Heart right ventricle (tissue), 16 donors: ENCODE measurements around the gene CHD6. TPM values are rescaled to one million over a fixed set of nuclear protein-coding genes. Genes with fewer than 3 reads are reported as not detected.

Experiments
- ATAC-seq, 8 donors: fragments of 200-7000 bp; cut with Tn5 transposase; one replicate each; pipeline ENCODE4 v1.9.1; 2020; ENCODE audit warnings: mild to moderate bottlenecking in 8 of 8, moderate library complexity in 8 of 8, moderate number of reproducible peaks in 1 of 8
- DNase-seq, 2 donors: peaks; one replicate each; pipeline ENCODE4 v3.0.0-alpha.2; 2020
- H3K27ac ChIP-seq, 10 donors: fragments of 200-600 bp; sonication (generic) in 2 of 10; one replicate each; pipeline versions ENCODE4 v1.5.0 to v1.8.0; 2020 to 2022; ENCODE audit warnings: mild to moderate bottlenecking in 3 of 10
- H3K27me3 ChIP-seq, 7 donors: fragments of 200-600 bp; one replicate each; pipeline ENCODE4 v1.8.0; 2021 to 2022; ENCODE audit warnings: mild to moderate bottlenecking in 2 of 7
- H3K36me3 ChIP-seq, 9 donors: fragments of 200-600 bp; sonication (generic) in 1 of 9; one replicate each; pipeline versions ENCODE4 v1.5.0 to v1.8.0; 2020 to 2022; ENCODE audit warnings: mild to moderate bottlenecking in 2 of 9
- H3K4me1 ChIP-seq, 9 donors: fragments of 200-600 bp; sonication (generic) in 1 of 9; one replicate each; pipeline versions ENCODE4 v1.5.0 to v1.8.0; 2020 to 2022; ENCODE audit warnings: mild to moderate bottlenecking in 4 of 9
- H3K4me3 ChIP-seq, 10 donors: fragments of 200-600 bp; sonication (generic) in 2 of 10; one replicate each; pipeline versions ENCODE4 v1.5.0 to v1.8.0; 2020 to 2022; ENCODE audit warnings: mild to moderate bottlenecking in 7 of 10, moderate library complexity in 2 of 10
- H3K9me3 ChIP-seq, 11 donors: fragments of 200-600 bp in 10 of 11; sonication (generic) in 2 of 11; one replicate each; pipeline versions ENCODE4 v1.5.0 to v1.8.0; 2013 to 2022; ENCODE audit warnings: mild to moderate bottlenecking in 2 of 11, control low read depth in 1 of 11, moderate library complexity in 1 of 11
- WGBS, 2 donors: extraction: QIAGEN DNeasy Blood & Tissue Kit; methylation state at CpG; one replicate each; pipeline ENCODE4 v1.1.7; 2013; ENCODE audit warnings: inconsistent platforms in 1 of 2; 5-methylcytosine and 5-hydroxymethylcytosine counted together
- intact Hi-C, 10 donors: fragments of 100-400 bp; cut with DNase I; formaldehyde crosslinking; loops; one replicate each; pipeline versions ENCODE4 v1.11.1 to v1.14.2; 2022
- polyA plus RNA-seq, 2 donors: library from polyadenylated mRNA; stranded (reverse); fragments of 200-250 nt; gene quantifications; one replicate each; pipeline ENCODE4 v1.2.3, GENCODE V29; 2013
- total RNA-seq, 10 donors: library from RNA; stranded (reverse); fragmentation: NEBNext Ultra II Directional in 3 of 10; extraction: Animal tissue kit (Norgen Biotek cat#: 25700) in 3 of 10; gene quantifications; one replicate each; pipeline versions ENCODE4 v1.2.1 to v1.2.4, GENCODE V29; 2021 to 2023
- TF ChIP-seq, protein P1 (sequence below), 9 donors: fragments of 200-600 bp; sonication (generic) in 2 of 9; IDR thresholded peaks; one replicate each; pipeline versions ENCODE4 v1.5.0 to v1.8.0; 2021 to 2022; ENCODE audit warnings: antibody characterized with exemption in 9 of 9, mild to moderate bottlenecking in 5 of 9, moderate library complexity in 1 of 9
- donor health status: Arrhythmogenic right ventricular cardiomyopathy.
- donor health status: ischemic (EF 13 %, LVEDD 7.1; RV severe dilation, severe dysfunction).
- donor health status: healthy with polysubstance abuse.
- donor health status: DM: no; HTN: yes; CAD: no.
- donor health status: DM: no; HTN: no; CAD: no.
- donor health status: ischemic (EF 25% LVEDD 6.9; RV normal size, moderate dysfunction).
- donor health status: ischemic (EF 25% LVEDD 5.7; RV mildly dilated, moderate dysfunction).
- donor health status: healthy.
- donor health status: DM: yes; HTN: yes; CAD: no.
- donor health status: Ischemic cardiomyopathy.
- donor health status: ischemic (EF 35%, LVEDD 5.7; RV mildly dilated, moderate dysfunction).
- donor health status: nonischemic (EF 11% LVEDD 7.7; RV severe dilation, severe dysfunction).
- donor health status: DM: yes; HTN: yes; CAD: no.
- donor health status: PGD.
- donor health status: ischemic (EF 29% LVEDD 5.4; RV normal size, mild dysfunction).
- donor health status: nonischemic (EF 23%, LVEDD 6.1; RV moderate dilation, normal function).

Gene CHD6
- total and polyA plus RNA-seq, 12 donors, result 3.0 to 52.9 (median 39.5) TPM

DNA sequence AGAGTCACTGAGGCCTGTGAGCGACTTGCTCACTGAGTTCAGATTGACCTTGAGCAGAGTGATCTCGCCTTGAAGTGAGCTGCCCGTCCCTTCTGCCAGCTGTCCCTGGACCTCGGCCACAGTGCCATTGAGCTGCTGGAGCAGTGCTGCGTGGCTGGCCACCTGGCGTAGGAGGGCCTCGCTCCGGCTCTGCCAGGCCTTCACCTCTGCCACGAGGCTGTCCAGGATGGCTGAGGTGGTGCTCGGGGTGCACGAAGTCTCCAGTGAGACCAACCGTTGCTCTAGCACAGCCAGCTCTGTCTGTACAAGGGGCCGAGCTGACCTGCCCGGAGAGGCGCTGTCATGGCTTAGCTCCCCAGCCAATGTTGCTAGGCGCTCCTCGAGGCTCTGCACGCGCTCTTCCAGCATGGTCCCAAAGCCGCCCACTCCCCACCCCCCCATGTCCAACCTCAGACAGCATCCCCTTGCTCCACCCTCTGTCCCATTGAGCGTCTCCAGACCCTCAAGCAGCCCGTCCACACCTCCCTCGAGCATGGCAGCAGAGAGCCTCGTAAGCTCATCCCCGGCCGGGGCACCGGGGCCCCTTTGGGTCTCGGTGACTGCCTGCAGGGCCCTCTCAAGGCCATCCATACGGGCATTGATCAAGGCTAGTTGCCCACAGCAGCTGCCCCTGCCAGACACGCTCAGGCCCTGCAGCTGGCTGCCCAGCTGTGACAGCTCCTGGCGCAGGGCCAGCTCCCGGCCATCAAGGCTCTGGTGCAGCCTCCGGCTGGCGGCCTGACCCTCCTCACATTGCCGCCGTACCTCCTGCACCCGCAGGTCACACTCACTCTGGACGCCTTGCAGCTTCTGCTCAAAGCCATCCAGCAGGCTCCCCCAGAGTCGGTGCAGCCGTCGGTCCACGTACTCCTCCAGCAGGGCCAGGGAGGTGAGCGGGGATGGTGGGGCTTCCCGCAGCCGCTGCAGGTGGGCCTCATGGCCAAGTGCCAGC, 256.1 kb downstream of the CHD6 start:
- peaks cover 4 to 52% (median 15%) of the 10 kb centered on the region in 9 donors for H3K4me1 ChIP-seq

DNA sequence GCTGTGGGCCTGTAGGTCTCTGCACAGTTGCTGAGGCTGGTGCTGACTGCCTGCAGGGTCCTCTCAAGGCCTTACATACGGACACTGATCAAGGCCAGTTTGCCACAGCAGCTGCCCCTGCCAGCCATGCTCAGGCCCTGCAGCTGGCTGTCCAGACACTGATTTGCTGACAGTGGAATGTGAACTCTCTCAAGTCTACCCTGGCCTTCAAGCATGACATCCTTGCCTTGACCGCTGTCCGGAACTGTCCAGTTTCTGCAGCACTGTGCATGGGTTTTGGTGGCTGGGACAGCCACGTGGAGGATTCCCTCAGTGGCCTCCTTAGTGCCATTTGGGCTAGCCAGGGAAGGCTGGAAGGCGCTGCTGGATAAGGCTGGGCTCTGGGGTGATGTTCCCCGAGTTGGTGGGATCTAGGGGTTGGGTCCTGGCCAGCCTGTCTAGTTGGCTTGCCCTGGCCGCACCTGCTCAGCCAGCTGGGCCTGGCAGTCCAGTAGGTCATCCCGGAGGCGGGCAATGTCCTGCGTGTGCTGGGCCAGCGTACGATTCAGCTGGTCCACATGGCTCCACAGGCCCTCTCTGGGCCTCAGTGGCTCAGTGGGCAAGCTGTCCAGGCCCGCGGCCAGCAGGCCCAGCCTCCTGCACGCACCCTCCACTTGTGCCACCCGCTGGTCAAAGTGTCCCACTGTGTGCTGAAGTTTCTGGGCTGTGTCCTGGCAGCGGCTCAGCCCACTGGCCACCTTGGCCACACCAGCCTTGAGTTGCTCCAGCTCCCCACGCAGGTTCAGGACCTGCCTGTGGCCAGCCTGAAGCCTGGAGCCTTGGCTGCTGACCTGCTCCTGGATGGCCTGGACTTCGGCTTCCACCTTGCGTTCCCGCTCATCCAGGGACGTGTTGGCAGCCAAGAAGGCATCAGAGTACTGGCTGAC, 257.1 kb downstream of the CHD6 start:
- peaks cover 0 to 38% (median 7%) of the 10 kb centered on the region in 9 donors for H3K36me3 ChIP-seq
- H3K9me3 ChIP-seq, result no peaks in the 10 kb centered on the region
- no peak overlapping the region for H3K4me3 ChIP-seq
- H3K4me1 ChIP-seq, result peaks cover 4 to 53% (median 15%) of the 10 kb centered on the region in 9 donors
- WGBS, 2 donors, result 89 to 94% methylated on average over 22 of the region's 22 CpGs
- TF ChIP-seq, protein P1, sequence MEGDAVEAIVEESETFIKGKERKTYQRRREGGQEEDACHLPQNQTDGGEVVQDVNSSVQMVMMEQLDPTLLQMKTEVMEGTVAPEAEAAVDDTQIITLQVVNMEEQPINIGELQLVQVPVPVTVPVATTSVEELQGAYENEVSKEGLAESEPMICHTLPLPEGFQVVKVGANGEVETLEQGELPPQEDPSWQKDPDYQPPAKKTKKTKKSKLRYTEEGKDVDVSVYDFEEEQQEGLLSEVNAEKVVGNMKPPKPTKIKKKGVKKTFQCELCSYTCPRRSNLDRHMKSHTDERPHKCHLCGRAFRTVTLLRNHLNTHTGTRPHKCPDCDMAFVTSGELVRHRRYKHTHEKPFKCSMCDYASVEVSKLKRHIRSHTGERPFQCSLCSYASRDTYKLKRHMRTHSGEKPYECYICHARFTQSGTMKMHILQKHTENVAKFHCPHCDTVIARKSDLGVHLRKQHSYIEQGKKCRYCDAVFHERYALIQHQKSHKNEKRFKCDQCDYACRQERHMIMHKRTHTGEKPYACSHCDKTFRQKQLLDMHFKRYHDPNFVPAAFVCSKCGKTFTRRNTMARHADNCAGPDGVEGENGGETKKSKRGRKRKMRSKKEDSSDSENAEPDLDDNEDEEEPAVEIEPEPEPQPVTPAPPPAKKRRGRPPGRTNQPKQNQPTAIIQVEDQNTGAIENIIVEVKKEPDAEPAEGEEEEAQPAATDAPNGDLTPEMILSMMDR (IDR thresholded peaks at IDR 0.05), result no peak
- H3K27me3 ChIP-seq, result peaks cover 0 to 21% (median 18%) of the 10 kb centered on the region in 7 donors
- intact Hi-C loops, result loop anchor here in 1 of 10 donors (5.0 kb wide), 1 partner anchor 51 kb away; no protein-coding TSS in a partner anchor
- H3K27ac ChIP-seq, result peak overlapping the region in 4 of 10 donors; percentile 9 to 66 (median 44)
- peak in 4 of 8 donors; percentile 2 to 7 (median 2) for ATAC-seq
- DNase-seq, result no peak

More for the DNA sequence above, 256.1 kb downstream of the CHD6 start:
- no peaks in the 10 kb centered on the region for H3K9me3 ChIP-seq
- peak overlapping the region in 3 of 10 donors; percentile 9 to 66 (median 63) for H3K27ac ChIP-seq
- intact Hi-C loops, result loop anchor here in 1 of 10 donors (5.0 kb wide), 1 partner anchor 50 kb away; no protein-coding TSS in a partner anchor
- peak in 1 of 2 donors; percentile 58 for DNase-seq
- WGBS, 2 donors, result 61 to 73% methylated on average over 44 to 45 of the region's 45 CpGs
- H3K4me3 ChIP-seq, result no peak overlapping the region
- H3K36me3 ChIP-seq, result peaks cover 0 to 28% (median 7%) of the 10 kb centered on the region in 9 donors
- TF ChIP-seq, protein P1 (IDR thresholded peaks at IDR 0.05), result no peak
- ATAC-seq, result peak in 6 of 8 donors; percentile 22 to 59 (median 27)
- peaks cover 0 to 28% (median 24%) of the 10 kb centered on the region in 7 donors for H3K27me3 ChIP-seq

DNA sequence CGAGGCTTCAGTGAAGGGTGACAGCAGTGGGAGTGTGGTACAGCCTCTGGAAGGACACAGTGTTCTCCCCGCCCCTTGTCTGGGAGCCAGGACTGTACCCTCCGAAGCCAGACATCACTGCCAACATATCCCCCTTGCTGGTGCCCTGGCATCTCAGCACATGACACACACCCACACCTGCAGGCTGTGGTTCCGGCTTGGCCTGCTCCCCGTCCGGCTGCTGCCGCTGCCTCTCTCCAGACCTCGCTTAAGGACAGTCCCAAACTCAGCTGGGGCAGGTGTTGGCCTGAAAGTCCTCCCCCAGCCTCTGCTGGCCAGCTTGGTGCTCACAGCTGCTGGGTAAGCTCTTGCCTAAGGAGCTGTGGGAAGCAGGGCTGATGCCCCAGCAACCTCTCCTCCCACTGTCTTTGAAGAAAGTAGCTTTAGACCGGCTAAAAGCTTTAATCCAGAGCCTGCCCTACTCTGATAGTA, 258.6 kb downstream of the CHD6 start:
- 53 to 60% methylated on average over 9 of the region's 9 CpGs for WGBS, 2 donors
- peak overlapping the region in 7 of 10 donors; percentile 0 to 37 (median 28) for H3K27ac ChIP-seq
- TF ChIP-seq, protein P1 (IDR thresholded peaks at IDR 0.05), result no peak
- no peak overlapping the region for H3K4me3 ChIP-seq
- H3K27me3 ChIP-seq, result peaks cover 0 to 6% (median 3%) of the 10 kb centered on the region in 7 donors
- intact Hi-C loops, result loop anchor here in 2 of 10 donors (5.0 kb wide), 2 partner anchors 38 to 53 kb away; no protein-coding TSS in a partner anchor
- no peak for DNase-seq
- H3K36me3 ChIP-seq, result peaks cover 0 to 41% (median 9%) of the 10 kb centered on the region in 9 donors
- peaks cover 0 to 44% (median 5%) of the 10 kb centered on the region in 9 donors for H3K4me1 ChIP-seq
- peak in 7 of 8 donors; percentile 9 to 59 (median 35) for ATAC-seq
- no peaks in the 10 kb centered on the region for H3K9me3 ChIP-seq
